Keratinocyte (primary cell): ENCODE measurements around the gene ABCG1.

Experiments used
- CTCF ChIP-seq, 3 experiments: IDR thresholded peaks in 1 of 3; conservative IDR thresholded peaks in 1 of 3; optimal IDR thresholded peaks in 1 of 3; 2 replicates in 2 of 3; 3 replicates in 1 of 3; pipeline versions ENCODE3 to v1.5.1; 2011; ENCODE audit warnings: low read length in 3 of 3, mild to moderate bottlenecking in 3 of 3, moderate library complexity in 2 of 3, control low read depth in 1 of 3, inconsistent platforms in 1 of 3; ENCODE audit not compliant: insufficient read depth in 2 of 3; ENCODE audit errors: extremely low read depth in 1 of 3
- EZH2 ChIP-seq: IDR thresholded peaks from one replicate; pipeline ENCODE4 v1.6.1; 2012; ENCODE audit warnings: inconsistent platforms, mild to moderate bottlenecking, low read length, moderate library complexity

- no peak for TF ChIP-seq CTCF (optimal IDR thresholded peaks at IDR 0.05 in 1 of 3, IDR thresholded peaks at IDR 0.05 in 1 of 3, conservative IDR thresholded peaks at IDR 0.05 in 1 of 3; ENCODE audit: extremely low read depth in 1 of 3, insufficient read depth in 2 of 3, low read length in 3 of 3)
- TF ChIP-seq EZH2 = no peak
Observed at GRCh38 chr21:42218836-42219605, at the start of gene ABCG1.
